ENCODE data around the gene FBH1.

GRCh38 chr10:5856701-5857004 is 33.4 kb upstream of the FBH1 start:
- TF ChIP-seq CTCF (IDR thresholded peaks at IDR 0.05), result no peak
- TF ChIP-seq EP300 (IDR thresholded peaks at IDR 0.05), result no peak
